Midbrain (tissue), 1 donor: Measurements from ENCODE around the gene SEMA4C.

Source experiments
- DNase-seq: peaks from one replicate; lab custom pipeline; 2025; lab: John Stamatoyannopoulos, UW

Gene SEMA4C

GRCh38 chr2:96869822-96870625 is at the start of gene SEMA4C:
SEMA4C (minus strand) TSS chr2:96870080; CDS start chr2:96867886, 2,194 bp downstream.
- peak; percentile 77 for DNase-seq

- DNase-seq: no peak
These were observed 49.1 kb upstream of the SEMA4C start for GRCh38 chr2:96918754-96919550.

- DNase-seq: no peak
These were observed 48.3 kb upstream of the SEMA4C start for GRCh38 chr2:96918092-96918753.

- no peak for DNase-seq
These were observed 47.0 kb upstream of the SEMA4C start for GRCh38 chr2:96916646-96917543.

- peak; percentile 34 for DNase-seq
These were observed 46.3 kb upstream of the SEMA4C start for GRCh38 chr2:96916156-96916630.

- no peak for DNase-seq
These were observed 44.5 kb upstream of the SEMA4C start for GRCh38 chr2:96914332-96914731.

- no peak for DNase-seq
These were observed 43.7 kb upstream of the SEMA4C start for GRCh38 chr2:96913398-96914202.

GRCh38 chr2:96913117-96913397 is 43.2 kb upstream of the SEMA4C start:
- no peak for DNase-seq

GRCh38 chr2:96912346-96913116 is 42.7 kb upstream of the SEMA4C start:
- DNase-seq: no peak

- DNase-seq: no peak
These were observed 39.7 kb upstream of the SEMA4C start for GRCh38 chr2:96909611-96910021.

GRCh38 chr2:96907115-96908041 is 37.5 kb upstream of the SEMA4C start:
- peak; percentile 77 for DNase-seq

- DNase-seq: no peak
These were observed 36.8 kb upstream of the SEMA4C start for GRCh38 chr2:96906729-96907114.

GRCh38 chr2:96903815-96904214 is 33.9 kb upstream of the SEMA4C start:
- no peak for DNase-seq

- no peak for DNase-seq
These were observed 33.4 kb upstream of the SEMA4C start for GRCh38 chr2:96903318-96903717.

- no peak for DNase-seq
These were observed 30.4 kb upstream of the SEMA4C start for GRCh38 chr2:96900237-96900636.

- DNase-seq: no peak
These were observed 29.5 kb upstream of the SEMA4C start for GRCh38 chr2:96899413-96899741.

- no peak for DNase-seq
These were observed 28.9 kb upstream of the SEMA4C start for GRCh38 chr2:96898641-96899412.

GRCh38 chr2:96898135-96898505 is 28.2 kb upstream of the SEMA4C start:
- DNase-seq: no peak
